Brain microvascular endothelial cell (primary cell): ENCODE results near the gene ATF5.

ENCODE experiments used
- DNase-seq: peaks from one replicate; pipeline ENCODE4 v3.0.0-alpha.2; 2020
- H3K27ac ChIP-seq: fragments of 250-450 bp; sonication (Bioruptor Pico); 2 replicates; pipeline ENCODE4 v1.5.1; 2020; ENCODE audit warnings: mild to moderate bottlenecking, moderate library complexity
- H3K27me3 ChIP-seq: fragments of 250-450 bp; sonication (Bioruptor Pico); replicated peaks from 2 replicates; pipeline ENCODE4 v1.5.1; 2020; ENCODE audit warnings: mild to moderate bottlenecking
- H3K36me3 ChIP-seq: fragments of 250-450 bp; sonication (Bioruptor Pico); replicated peaks from 2 replicates; pipeline ENCODE4 v1.5.1; 2020; ENCODE audit warnings: mild to moderate bottlenecking
- H3K4me3 ChIP-seq: 2 replicates; pipeline ENCODE4 v1.5.1; 2011; ENCODE audit warnings: low read depth, mild to moderate bottlenecking, control low read depth, low read length, moderate library complexity
- in situ Hi-C: cut with HindIII; loops from 2 replicates; pipeline ENCODE4 v1.10.0; 2017; ENCODE audit warnings: low sequenced_read_pairs, low pct_ligation_motif_present
- TF ChIP-seq, protein P1 (sequence below): IDR thresholded peaks from 2 replicates; pipeline ENCODE4 v1.5.1; 2011; ENCODE audit warnings: low read depth, mild to moderate bottlenecking, moderate library complexity, low read length, control low read depth, inconsistent platforms; ENCODE audit errors: missing control alignments

The ATF5 gene

DNA sequence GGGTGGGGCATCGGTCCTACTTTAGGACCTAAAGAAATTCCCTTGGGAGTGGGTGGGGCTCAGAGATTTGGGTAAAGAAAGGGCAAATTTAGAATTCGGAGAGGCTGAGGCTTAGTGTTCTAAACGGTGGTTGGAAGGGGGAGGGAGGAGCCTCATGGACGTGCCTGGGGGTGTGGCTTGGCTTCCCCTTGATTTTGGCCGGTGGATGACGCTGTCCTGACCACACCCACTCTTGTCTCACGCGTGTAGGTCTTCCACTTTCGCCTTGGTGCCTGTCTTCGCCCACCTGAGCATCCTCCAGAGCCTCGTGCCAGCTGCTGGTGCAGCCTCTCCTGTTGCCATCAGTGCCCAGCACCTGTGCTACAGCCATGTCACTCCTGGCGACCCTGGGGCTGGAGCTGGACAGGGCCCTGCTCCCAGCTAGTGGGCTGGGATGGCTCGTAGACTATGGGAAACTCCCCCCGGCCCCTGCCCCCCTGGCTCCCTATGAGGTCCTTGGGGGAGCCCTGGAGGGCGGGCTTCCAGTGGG is 1.5 kb downstream of the ATF5 start:
- no peak overlapping the region for H3K27ac ChIP-seq
- no peaks in the 10 kb centered on the region for H3K27me3 ChIP-seq
- TF ChIP-seq, protein P1, sequence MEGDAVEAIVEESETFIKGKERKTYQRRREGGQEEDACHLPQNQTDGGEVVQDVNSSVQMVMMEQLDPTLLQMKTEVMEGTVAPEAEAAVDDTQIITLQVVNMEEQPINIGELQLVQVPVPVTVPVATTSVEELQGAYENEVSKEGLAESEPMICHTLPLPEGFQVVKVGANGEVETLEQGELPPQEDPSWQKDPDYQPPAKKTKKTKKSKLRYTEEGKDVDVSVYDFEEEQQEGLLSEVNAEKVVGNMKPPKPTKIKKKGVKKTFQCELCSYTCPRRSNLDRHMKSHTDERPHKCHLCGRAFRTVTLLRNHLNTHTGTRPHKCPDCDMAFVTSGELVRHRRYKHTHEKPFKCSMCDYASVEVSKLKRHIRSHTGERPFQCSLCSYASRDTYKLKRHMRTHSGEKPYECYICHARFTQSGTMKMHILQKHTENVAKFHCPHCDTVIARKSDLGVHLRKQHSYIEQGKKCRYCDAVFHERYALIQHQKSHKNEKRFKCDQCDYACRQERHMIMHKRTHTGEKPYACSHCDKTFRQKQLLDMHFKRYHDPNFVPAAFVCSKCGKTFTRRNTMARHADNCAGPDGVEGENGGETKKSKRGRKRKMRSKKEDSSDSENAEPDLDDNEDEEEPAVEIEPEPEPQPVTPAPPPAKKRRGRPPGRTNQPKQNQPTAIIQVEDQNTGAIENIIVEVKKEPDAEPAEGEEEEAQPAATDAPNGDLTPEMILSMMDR, result no peak
- DNase-seq, result no peak
- H3K36me3 ChIP-seq, result peaks cover 22% of the 10 kb centered on the region
- in situ Hi-C loops, result no loop called here
- H3K4me3 ChIP-seq, result no peak overlapping the region

DNA sequence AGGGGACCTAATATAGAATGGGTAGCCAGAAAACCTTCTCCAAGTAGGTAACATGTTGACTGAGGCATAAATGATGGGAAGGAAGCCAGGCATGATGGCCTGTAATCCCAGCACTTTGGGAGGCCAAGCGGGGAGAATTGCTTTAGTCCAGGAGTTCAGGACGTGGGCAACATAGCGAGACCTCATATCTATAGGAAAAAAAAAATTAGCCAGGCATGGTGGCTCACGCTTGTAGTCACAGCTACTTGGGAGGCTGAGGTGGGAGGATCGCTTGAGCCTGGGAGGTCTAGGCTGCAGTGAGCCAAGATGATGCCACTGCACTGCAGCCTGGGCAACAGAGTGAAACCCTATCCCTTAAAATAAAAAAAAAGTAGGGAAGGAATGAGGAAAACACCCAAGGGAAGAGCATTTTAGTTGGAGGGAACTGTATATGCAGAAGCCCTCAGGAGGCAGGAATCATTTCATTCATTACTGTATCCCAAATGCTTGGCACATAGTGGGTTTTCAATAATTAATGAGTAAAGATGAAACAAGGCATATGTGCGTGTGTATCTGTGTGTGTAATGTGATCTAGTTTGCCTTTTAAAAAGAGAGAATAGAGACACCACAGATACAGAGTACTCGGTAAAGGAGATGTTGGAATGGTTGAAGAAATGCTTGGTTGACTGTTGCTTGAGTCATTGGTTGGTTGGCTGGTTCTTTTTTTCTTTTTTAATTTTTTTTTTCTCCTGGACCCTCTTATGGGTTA is 2.5 kb downstream of the ATF5 start:
- peaks cover 20% of the 10 kb centered on the region for H3K36me3 ChIP-seq
- TF ChIP-seq, protein P1, result no peak
- no peak overlapping the region for H3K27ac ChIP-seq
- no peaks in the 10 kb centered on the region for H3K27me3 ChIP-seq
- in situ Hi-C loops, result no loop called here
- no peak overlapping the region for H3K4me3 ChIP-seq
- DNase-seq, result no peak

DNA sequence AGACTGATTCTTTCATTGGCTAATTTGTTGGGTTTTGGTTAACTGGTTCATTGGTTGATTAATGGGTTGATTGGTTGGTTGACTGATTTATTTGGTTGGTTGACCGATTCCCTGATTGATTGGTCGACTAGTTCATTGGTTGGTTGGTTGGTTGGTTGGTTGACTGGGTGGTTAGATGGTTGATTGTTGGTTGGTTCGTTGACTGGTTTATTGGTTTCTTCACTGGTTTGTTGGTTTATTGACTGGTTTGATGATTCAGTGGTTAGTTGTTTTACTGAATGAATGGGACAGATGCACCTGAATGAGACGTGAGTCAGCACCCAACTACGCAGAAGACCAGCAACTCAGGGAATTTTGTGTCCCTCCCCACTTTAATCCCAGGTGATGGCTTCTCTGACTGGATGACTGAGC is 3.0 kb downstream of the ATF5 start:
- Histone ChIP-seq H3K27me3 (no peaks in the 10 kb centered on the region), H3K27ac (no peak overlapping the region), H3K36me3 (peaks cover 18% of the 10 kb centered on the region), H3K4me3 (no peak overlapping the region)
- DNase-seq, result no peak
- in situ Hi-C loops, result no loop called here
- TF ChIP-seq, protein P1, result no peak

DNA sequence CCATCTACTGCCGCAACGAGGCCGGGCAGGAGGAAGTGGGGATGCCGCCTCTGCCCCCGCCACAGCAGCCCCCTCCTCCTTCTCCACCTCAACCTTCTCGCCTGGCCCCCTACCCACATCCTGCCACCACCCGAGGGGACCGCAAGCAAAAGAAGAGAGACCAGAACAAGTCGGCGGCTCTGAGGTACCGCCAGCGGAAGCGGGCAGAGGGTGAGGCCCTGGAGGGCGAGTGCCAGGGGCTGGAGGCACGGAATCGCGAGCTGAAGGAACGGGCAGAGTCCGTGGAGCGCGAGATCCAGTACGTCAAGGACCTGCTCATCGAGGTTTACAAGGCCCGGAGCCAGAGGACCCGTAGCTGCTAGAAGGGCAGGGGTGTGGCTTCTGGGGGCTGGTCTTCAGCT is 3.7 kb downstream of the ATF5 start:
- H3K36me3 ChIP-seq, result peaks cover 12% of the 10 kb centered on the region
- in situ Hi-C loops, result no loop called here
- H3K4me3 ChIP-seq, result no peak overlapping the region
- no peak for DNase-seq
- TF ChIP-seq, protein P1, result no peak
- H3K27ac ChIP-seq, result no peak overlapping the region
- no peaks in the 10 kb centered on the region for H3K27me3 ChIP-seq

DNA sequence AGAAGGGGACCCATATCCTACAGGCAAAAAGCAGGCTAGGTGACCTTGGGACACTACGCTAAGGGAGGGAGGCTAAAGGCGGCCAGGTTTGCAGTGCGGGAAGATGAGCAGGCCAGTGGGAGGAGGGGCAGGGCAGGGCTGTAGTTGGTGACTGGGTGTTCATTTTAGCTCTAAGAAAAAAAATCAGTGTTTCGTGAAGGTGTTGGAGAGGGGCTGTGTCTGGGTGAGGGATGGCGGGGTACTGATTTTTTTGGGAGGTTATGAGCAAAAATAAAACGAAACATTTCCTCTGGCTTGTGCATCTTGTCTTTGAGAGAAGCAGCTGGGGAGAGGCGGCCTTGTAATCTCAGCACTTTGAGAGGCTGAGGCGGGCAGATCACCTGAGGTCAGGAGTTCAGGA is 4.6 kb downstream of the ATF5 start:
- in situ Hi-C loops, result no loop called here
- Histone ChIP-seq H3K27ac (no peak overlapping the region), H3K27me3 (no peaks in the 10 kb centered on the region)

More for the DNA sequence above, 4.6 kb downstream of the ATF5 start:
- H3K4me3 ChIP-seq, result no peak overlapping the region
- TF ChIP-seq, protein P1, result no peak
- peaks cover 12% of the 10 kb centered on the region for H3K36me3 ChIP-seq
- no peak for DNase-seq
